ENCODE results near the gene LRRC42. TPM values are rescaled to one million over a fixed set of nuclear protein-coding genes. Genes with fewer than 3 reads are reported as not detected.

LRRC42 gene
- total RNA-seq, 4 donors from 2014 or later: 18.7 to 24.3 (median 23.3) TPM

- Histone ChIP-seq H3K9me3 (no peaks in the 10 kb centered on the region), H3K27ac (peak within 1 kb of the TSS; percentile 91 to 96 (median 94)), H3K27me3 (no peaks in the 10 kb centered on the region), H3K36me3 (no peaks in the 10 kb centered on the region), H3K4me1 (peaks cover 14 to 53% (median 21%) of the 10 kb centered on the region in 3 donors), H3K4me3 (peak within 1 kb of the TSS; percentile 79 to 96 (median 84))
- WGBS, 2 donors: 0 to 1% methylated on average over 3 to 20 of the region's 90 CpGs
- intact Hi-C loops (cut with DNase I): loop anchor here (5.0 kb wide), 1 partner anchor 68 kb away; no protein-coding TSS in a partner anchor
- peak in 2 of 4 donors; percentile 77 to 82 for TF ChIP-seq POLR2A (IDR thresholded peaks at IDR 0.05)
- peak in 1 of 6 experiments; percentile 15 for TF ChIP-seq CTCF (IDR thresholded peaks at IDR 0.05)
- peak; percentile 87 for DNase-seq
Observed at GRCh38 chr1:53945433-53946251, 508 bp upstream of the LRRC42 start, which contains the start of gene IFT25. Gene IFT25 (minus strand): TSS chr1:53945699. CDS start chr1:53940082, 5,617 bp downstream.

GRCh38 chr1:53947172-53947907 lies 1.2 kb downstream of the LRRC42 start:
- Histone ChIP-seq H3K27ac (peak overlapping the region; percentile 91 to 96 (median 94)), H3K4me1 (peaks cover 14 to 53% (median 21%) of the 10 kb centered on the region in 3 donors), H3K27me3 (no peaks in the 10 kb centered on the region), H3K4me3 (peak overlapping the region; percentile 79 to 96 (median 84)), H3K9me3 (no peaks in the 10 kb centered on the region), H3K36me3 (peaks cover 0 to 12% (median 5%) of the 10 kb centered on the region in 3 donors)
- no peak for DNase-seq
- TF ChIP-seq CTCF (IDR thresholded peaks at IDR 0.05) (no peak), POLR2A (IDR thresholded peaks at IDR 0.05) (no peak)
- intact Hi-C loops (cut with DNase I): loop anchor here (5.0 kb wide), 1 partner anchor 70 kb away; no protein-coding TSS in a partner anchor
- WGBS, 2 donors: 37 to 47% methylated on average over 6 of the region's 6 CpGs

GRCh38 chr1:53948291-53948690 lies 2.1 kb downstream of the LRRC42 start:
- Histone ChIP-seq H3K27ac (peak overlapping the region in 2 of 4 donors; percentile 91 to 93), H3K4me1 (peaks cover 14 to 53% (median 21%) of the 10 kb centered on the region in 3 donors), H3K27me3 (no peaks in the 10 kb centered on the region), H3K9me3 (no peaks in the 10 kb centered on the region), H3K4me3 (no peak overlapping the region), H3K36me3 (peaks cover 0 to 21% (median 5%) of the 10 kb centered on the region in 3 donors)
- WGBS, 2 donors: 85 to 90% methylated on average over 5 of the region's 5 CpGs
- intact Hi-C loops (cut with DNase I): loop anchor here (5.0 kb wide), 1 partner anchor 71 kb away; no protein-coding TSS in a partner anchor
- no peak for DNase-seq
- TF ChIP-seq CTCF (IDR thresholded peaks at IDR 0.05) (no peak), POLR2A (IDR thresholded peaks at IDR 0.05) (no peak)

GRCh38 chr1:53949023-53949990 lies 3.2 kb downstream of the LRRC42 start:
- no peak for TF ChIP-seq POLR2A (IDR thresholded peaks at IDR 0.05)
- peak in 4 of 6 experiments; percentile 34 to 45 (median 40) for TF ChIP-seq CTCF (IDR thresholded peaks at IDR 0.05)
- intact Hi-C loops (cut with DNase I): loop anchor here (5.0 kb wide), 1 partner anchor 72 kb away; no protein-coding TSS in a partner anchor
- H3K36me3 ChIP-seq: peaks cover 0 to 31% (median 5%) of the 10 kb centered on the region in 3 donors
- H3K9me3 ChIP-seq: no peaks in the 10 kb centered on the region
- 94 to 100% methylated on average over 4 of the region's 4 CpGs for WGBS, 2 donors
- DNase-seq: no peak
- peaks cover 11 to 48% (median 14%) of the 10 kb centered on the region in 3 donors for H3K4me1 ChIP-seq
- H3K27me3 ChIP-seq: no peaks in the 10 kb centered on the region
- H3K27ac ChIP-seq: no peak overlapping the region
- H3K4me3 ChIP-seq: no peak overlapping the region

Data from esophagus squamous epithelium (tissue), 5 donors.